Esophagus muscularis mucosa (tissue), 4 donors: ENCODE data around the gene OR51A7.

Experiments used
- CTCF ChIP-seq, 3 experiments: fragments of 200-600 bp in 2 of 3; fragments of 450-650 bp in 1 of 3; sonication (generic) in 2 of 3; IDR thresholded peaks; one replicate each; pipeline ENCODE4 v1.5.1; 2017 to 2019; ENCODE audit warnings: antibody characterized with exemption in 3 of 3, mild to moderate bottlenecking in 2 of 3, moderate library complexity in 1 of 3
- EP300 ChIP-seq: sonication (generic); formaldehyde crosslinking; IDR thresholded peaks from one replicate; pipeline ENCODE4 v1.6.1; 2017; ENCODE audit warnings: antibody characterized with exemption
- POLR2A ChIP-seq: fragments of 450-650 bp; IDR thresholded peaks from one replicate; pipeline ENCODE4 v1.6.1; 2017; ENCODE audit warnings: antibody characterized with exemption, moderate library complexity, mild to moderate bottlenecking, low read depth

DNA sequence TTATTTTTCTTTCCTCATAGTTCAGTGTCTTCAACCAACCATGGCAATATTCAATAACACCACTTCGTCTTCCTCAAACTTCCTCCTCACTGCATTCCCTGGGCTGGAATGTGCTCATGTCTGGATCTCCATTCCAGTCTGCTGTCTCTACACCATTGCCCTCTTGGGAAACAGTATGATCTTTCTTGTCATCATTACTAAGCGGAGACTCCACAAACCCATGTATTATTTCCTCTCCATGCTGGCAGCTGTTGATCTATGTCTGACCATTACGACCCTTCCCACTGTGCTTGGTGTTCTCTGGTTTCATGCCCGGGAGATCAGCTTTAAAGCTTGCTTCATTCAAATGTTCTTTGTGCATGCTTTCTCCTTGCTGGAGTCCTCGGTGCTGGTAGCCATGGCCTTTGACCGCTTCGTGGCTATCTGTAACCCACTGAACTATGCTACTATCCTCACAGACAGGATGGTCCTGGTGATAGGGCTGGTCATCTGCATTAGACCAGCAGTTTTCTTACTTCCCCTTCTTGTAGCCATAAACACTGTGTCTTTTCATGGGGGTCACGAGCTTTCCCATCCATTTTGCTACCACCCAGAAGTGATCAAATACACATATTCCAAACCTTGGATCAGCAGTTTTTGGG lies 21.6 kb upstream of the OR51A7 start, which contains the start of gene OR51T1:
- TF ChIP-seq POLR2A, result no peak
- no peak for TF ChIP-seq EP300
- no peak for TF ChIP-seq CTCF (IDR thresholded peaks at IDR 0.05)
